ENCODE data around the gene REEP3.
"Not testable (repeated sequence)": the region's sequence is repeated elsewhere in the genome, so short reads cannot be mapped to it uniquely, and the experiment has no call there.

The REEP3 gene

GRCh38 chr10:63547628-63548360 is 26.6 kb downstream of the REEP3 start:
- no peak for DNase-seq (ENCODE audit: low read depth in 4 of 4, low spot score in 1 of 4)

GRCh38 chr10:63548860-63549259 is 27.7 kb downstream of the REEP3 start:
- DNase-seq (ENCODE audit: low read depth in 4 of 4, low spot score in 1 of 4) = no peak

DNA sequence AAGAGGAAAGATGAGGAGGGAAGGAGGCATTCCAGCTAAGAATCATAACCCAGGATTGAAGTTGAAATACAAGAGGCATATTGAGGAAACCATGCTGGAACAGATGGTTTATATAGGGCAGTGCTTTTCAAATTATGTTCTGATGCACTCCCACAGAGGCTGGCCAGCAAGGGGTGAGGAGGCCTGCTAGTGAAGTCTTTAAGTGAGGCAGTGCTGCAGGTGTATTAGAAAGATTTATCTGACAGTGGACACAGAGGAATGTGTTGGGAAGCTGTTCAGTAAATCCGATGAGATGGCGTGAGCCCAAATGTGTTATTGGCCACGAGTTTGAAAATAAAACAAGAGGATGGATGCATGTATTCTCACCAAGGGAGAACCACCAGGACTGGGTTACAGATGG is 28.6 kb downstream of the REEP3 start:
- no peak for DNase-seq (ENCODE audit: low read depth in 4 of 4, low spot score in 1 of 4)

- DNase-seq (ENCODE audit: low read depth in 4 of 4, low spot score in 1 of 4) = no peak
These were observed 31.8 kb downstream of the REEP3 start for GRCh38 chr10:63553031-63553430.

GRCh38 chr10:63553473-63553872 is 32.3 kb downstream of the REEP3 start:
- DNase-seq (ENCODE audit: low read depth in 4 of 4, low spot score in 1 of 4) = no peak

DNA sequence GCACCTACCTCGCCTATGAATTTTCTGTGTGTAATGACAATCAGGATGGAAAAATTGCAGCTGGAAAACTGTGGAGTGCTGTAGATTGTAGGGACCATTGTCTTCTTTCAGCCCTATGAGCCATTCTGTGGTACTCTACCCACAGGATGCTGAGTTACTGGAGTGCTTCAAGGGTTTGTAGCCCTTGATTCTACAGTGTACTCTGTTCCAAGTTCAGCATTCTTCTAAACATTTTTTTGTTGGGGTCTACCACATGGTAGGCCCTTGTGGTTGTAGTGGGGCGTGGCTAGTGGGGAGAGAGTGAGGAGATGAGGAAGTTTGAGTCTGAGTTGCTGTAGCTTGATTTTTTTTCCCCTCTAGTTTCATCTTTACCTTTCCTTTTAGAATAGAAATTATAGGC is 33.5 kb downstream of the REEP3 start:
- no peak for DNase-seq (ENCODE audit: low read depth in 4 of 4, low spot score in 1 of 4)

GRCh38 chr10:63555330-63555729 is 34.1 kb downstream of the REEP3 start:
- no peak for DNase-seq (ENCODE audit: low read depth in 4 of 4, low spot score in 1 of 4)

DNA sequence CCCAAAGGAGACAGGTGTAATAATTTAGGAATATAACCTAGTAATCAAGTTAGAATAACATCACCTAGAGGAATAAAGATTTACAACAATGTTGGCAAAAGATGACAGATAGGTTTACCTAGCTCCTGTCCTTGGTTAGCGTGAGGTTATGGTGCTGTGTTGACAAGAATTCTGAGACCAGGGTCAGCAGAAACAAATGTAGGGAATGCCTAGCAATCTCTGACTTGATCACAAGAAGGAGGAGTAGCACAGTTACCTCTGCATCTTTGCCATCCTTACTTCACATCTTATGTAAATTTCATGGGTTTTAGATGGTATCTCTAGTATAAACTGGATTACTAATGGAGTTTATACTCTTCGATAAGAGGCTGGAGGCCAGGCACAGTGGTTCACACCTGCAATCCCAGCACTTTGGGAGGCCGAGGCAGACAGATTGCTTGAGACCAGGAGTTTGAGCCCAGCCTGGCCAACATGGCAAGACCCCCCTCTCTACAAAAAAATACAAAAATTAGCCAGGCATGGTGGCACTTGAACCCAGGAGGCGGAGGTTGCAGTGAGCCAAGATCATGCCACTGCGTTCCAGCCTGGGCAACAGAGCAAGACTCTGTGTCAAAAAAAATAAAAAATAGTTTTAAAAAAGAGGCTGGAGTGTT is 37.1 kb downstream of the REEP3 start:
- no peak for DNase-seq (ENCODE audit: low read depth in 4 of 4, low spot score in 1 of 4)

DNA sequence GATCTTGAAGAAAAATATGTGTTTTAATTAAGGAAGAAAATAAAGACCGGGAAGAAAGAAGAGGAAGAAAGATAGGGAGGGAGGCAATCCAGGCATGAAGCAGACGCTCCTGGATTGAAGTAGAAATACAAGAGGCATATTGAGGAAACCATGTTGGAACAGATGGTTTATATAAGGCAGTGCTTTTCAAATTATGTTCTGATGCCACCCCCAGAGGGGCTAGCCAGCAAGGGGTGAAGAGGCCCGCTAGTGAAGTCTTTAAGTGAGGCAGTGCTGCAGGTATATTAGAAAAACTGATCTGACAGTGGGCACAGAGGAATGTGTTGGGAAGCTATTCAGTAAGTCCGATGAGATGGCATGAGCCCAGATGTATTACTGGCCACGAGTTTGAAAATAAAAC is 40.1 kb downstream of the REEP3 start:
- no peak for DNase-seq (ENCODE audit: low read depth in 4 of 4, low spot score in 1 of 4)

GRCh38 chr10:63562391-63562790 is 41.2 kb downstream of the REEP3 start:
- no peak for DNase-seq (ENCODE audit: low read depth in 4 of 4, low spot score in 1 of 4)

GRCh38 chr10:63562857-63563256 is 41.7 kb downstream of the REEP3 start:
- no peak for DNase-seq (ENCODE audit: low read depth in 4 of 4, low spot score in 1 of 4)

GRCh38 chr10:63563623-63564022 is 42.4 kb downstream of the REEP3 start:
- no peak for DNase-seq (ENCODE audit: low read depth in 4 of 4, low spot score in 1 of 4)

- not testable (repeated sequence) for DNase-seq (ENCODE audit: low read depth in 4 of 4, low spot score in 1 of 4)
These were observed 43.5 kb downstream of the REEP3 start for GRCh38 chr10:63564731-63565130.

GRCh38 chr10:63573068-63573697 is 52.0 kb downstream of the REEP3 start:
- DNase-seq (ENCODE audit: low read depth in 4 of 4, low spot score in 1 of 4) = no peak

GRCh38 chr10:63574011-63574410 is 52.8 kb downstream of the REEP3 start:
- no peak for DNase-seq (ENCODE audit: low read depth in 4 of 4, low spot score in 1 of 4)

GRCh38 chr10:63576501-63576900 is 55.3 kb downstream of the REEP3 start:
- no peak for DNase-seq (ENCODE audit: low read depth in 4 of 4, low spot score in 1 of 4)

DNA sequence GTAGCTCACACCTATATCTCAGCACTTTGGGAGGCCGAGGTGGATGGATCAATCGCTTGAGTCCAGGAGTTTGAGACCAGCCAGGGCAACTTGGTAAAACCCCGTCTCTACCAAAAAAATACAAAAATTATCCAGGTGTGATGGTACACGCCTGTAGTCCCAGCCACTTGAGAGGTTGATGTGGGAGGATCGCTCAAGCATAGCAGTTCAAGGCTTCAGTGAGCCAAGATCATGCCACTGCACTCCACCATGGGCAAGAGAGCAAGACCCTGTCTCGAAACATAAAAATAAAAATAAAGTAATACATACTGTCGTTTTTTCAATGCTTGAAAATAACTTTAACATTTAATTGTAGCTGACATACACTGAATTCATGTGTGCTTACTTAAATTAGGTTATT is 57.3 kb downstream of the REEP3 start:
- no peak for DNase-seq (ENCODE audit: low read depth in 4 of 4, low spot score in 1 of 4)

DNA sequence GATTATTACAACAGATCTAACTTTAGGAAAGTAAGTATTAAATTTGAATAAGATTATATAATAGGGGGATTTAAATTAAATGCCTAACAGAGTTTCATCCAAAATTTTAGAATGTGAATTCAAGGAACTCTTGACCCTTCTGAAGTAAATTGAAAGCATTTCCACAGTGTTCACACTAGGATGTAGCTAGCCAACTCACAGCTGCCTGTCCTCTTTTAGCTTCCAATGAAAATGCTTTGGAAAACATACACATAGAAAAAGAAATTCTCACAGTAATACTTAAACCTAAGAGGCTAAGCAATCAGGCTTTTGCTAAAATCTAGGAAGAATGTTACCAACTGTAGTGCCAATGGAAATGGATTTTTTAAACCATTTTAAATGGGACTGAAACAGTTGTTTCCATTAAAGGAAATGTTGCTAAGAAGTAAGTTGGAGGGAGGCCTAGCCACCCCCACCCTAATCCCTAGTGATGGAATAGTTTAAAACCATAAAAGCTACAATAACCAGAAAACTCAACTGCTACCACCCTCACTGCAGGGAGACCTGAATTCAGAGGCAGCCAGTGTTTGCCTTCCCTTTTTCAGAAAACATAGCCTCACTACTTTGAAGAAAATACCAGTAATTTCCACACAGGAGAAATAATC is 58.3 kb downstream of the REEP3 start:
- DNase-seq (ENCODE audit: low read depth in 4 of 4, low spot score in 1 of 4) = no peak

GRCh38 chr10:63582690-63583089 is 61.5 kb downstream of the REEP3 start:
- no peak for DNase-seq (ENCODE audit: low read depth in 4 of 4, low spot score in 1 of 4)

GRCh38 chr10:63583397-63583796 is 62.2 kb downstream of the REEP3 start:
- no peak for DNase-seq (ENCODE audit: low read depth in 4 of 4, low spot score in 1 of 4)

DNA sequence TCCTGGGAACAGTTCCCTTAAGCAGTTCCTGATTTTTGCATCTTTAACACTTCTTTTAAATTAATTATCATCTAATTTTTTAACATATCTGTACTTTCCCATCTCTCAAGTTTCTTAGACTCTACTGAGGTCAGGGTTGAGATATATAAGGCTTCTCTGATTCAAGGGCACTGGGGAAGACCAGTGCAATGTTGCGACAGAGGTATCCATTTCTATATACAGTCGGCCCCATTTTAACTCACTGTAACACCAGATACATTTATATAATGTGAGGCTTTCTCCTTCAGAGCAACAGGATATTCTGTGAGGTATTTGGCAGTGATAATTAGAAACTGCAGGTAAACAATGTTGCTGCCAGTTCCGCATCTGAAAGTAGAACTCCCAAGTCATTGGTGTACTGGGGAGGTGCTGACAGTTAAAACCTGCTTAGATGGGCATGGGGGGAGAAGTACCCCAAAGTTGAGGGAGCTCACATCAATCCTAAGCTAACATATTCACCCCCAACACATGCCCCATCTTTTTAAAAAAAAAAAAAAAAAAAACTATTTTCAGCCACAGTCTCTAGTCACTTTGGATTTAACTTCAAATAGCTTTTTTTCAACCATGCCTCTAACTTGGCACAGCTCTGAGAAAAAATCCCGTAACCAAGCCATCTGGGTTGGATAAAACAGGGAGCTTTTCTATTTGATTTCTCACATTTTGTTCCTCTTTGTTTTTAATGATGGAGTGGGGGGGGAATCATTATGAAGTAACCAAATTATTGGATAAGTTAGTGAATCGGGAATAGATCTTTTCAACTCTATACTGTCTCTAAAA is 62.9 kb downstream of the REEP3 start:
- DNase-seq (ENCODE audit: low read depth in 4 of 4, low spot score in 1 of 4) = no peak

All from stimulated activated CD4-positive, alpha-beta T cell treated with anti-CD3 and anti-CD28 coated beads, Interleukin-1b, Interleukin-23, amount 100 ng/mL, for 24 hours (primary cell).